ENCODE results near the gene ERRFI1.
A peak's percentile ranks its signal among the peaks of the same experiment; 100 is the strongest.

Gene ERRFI1

DNA sequence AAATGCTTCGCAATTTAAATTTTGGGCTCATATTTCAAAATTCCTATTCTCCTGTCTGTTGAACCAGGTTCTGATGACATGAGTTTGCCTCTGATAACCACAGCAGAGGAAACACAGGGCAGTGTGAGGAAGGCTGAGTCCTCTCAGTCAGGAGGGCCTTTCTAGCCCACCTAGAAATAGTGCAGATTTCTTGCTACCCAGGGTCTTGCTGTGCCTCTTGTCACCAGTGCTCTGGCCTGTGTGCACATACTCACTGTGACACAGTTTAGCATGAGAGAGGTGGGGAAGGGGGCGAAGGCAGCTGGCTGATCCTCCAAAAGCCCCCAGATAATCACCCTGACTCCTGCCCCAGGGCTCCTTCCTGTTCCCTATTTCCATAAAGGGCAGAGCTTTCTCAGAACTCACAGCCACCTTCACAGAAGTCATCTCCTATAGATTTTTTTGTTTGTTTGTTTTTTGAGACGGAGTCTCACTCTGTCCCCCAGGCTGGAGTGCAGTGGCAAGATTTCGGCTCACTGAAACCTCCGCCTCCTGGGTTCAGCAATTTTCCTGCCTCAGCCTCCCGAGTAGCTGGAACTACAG is 23.7 kb downstream of the ERRFI1 start:
- no peaks in the 10 kb centered on the region for H3K4me1 ChIP-seq (ENCODE audit: low read length)
- H2AFZ ChIP-seq (ENCODE audit: low read length), result no peak overlapping the region
- H3K9me3 ChIP-seq (replicated peaks; ENCODE audit: insufficient read depth, low read length), result no peaks in the 10 kb centered on the region
- no peaks in the 10 kb centered on the region for H3K9me2 ChIP-seq (replicated peaks; ENCODE audit: insufficient read depth, low read length)
- no peaks in the 10 kb centered on the region for H3K27me3 ChIP-seq (replicated peaks; ENCODE audit: insufficient read depth, low read length)
- no peak overlapping the region for H3K4me2 ChIP-seq (ENCODE audit: low read depth, low read length)
- no peak overlapping the region for H3K4me3 ChIP-seq (ENCODE audit: low read length)
- no peak overlapping the region for H3K9ac ChIP-seq (ENCODE audit: low read length)
- no peaks in the 10 kb centered on the region for H3K79me2 ChIP-seq (ENCODE audit: low read length)
- H3K36me3 ChIP-seq (replicated peaks; ENCODE audit: insufficient read depth, low read length), result no peaks in the 10 kb centered on the region
- DNase-seq, result no peak
- no peaks in the 10 kb centered on the region for H4K20me1 ChIP-seq (ENCODE audit: insufficient read depth, low read length)
- no peak overlapping the region for H3K27ac ChIP-seq (ENCODE audit: low read length)
- no peaks in the 10 kb centered on the region for H3F3A ChIP-seq (ENCODE audit: insufficient read depth, low read length)
- TF ChIP-seq, protein P1, sequence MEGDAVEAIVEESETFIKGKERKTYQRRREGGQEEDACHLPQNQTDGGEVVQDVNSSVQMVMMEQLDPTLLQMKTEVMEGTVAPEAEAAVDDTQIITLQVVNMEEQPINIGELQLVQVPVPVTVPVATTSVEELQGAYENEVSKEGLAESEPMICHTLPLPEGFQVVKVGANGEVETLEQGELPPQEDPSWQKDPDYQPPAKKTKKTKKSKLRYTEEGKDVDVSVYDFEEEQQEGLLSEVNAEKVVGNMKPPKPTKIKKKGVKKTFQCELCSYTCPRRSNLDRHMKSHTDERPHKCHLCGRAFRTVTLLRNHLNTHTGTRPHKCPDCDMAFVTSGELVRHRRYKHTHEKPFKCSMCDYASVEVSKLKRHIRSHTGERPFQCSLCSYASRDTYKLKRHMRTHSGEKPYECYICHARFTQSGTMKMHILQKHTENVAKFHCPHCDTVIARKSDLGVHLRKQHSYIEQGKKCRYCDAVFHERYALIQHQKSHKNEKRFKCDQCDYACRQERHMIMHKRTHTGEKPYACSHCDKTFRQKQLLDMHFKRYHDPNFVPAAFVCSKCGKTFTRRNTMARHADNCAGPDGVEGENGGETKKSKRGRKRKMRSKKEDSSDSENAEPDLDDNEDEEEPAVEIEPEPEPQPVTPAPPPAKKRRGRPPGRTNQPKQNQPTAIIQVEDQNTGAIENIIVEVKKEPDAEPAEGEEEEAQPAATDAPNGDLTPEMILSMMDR (IDR thresholded peaks at IDR 0.05; ENCODE audit: low read length), result no peak
- no peak for TF ChIP-seq EZH2 (optimal IDR thresholded peaks at IDR 0.05; ENCODE audit: low read depth, low read length)
- TF ChIP-seq EZH2phosphoT487 (IDR thresholded peaks at IDR 0.05; ENCODE audit: low read length), result no peak

DNA sequence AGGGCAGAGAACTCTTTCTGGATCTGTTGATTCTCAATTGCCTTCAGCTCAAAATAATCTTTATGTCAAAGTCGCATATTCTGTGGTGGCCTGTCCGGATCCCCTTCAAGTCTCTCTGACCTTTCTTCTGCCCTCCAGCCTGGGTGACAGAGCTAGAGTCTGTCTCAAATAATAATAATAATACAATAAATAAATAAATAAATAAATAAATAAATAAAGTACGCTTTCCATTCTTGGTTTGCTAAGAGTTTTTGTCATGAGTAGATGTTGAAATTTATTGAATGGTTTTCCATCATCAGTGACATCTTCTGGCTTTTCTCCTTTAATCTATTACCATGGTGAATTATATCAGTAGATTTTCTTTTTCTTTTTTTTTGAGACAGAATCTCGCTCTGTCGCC is 30.7 kb downstream of the ERRFI1 start:
- DNase-seq, result no peak
- H3K9ac ChIP-seq (ENCODE audit: low read length), result no peak overlapping the region

DNA sequence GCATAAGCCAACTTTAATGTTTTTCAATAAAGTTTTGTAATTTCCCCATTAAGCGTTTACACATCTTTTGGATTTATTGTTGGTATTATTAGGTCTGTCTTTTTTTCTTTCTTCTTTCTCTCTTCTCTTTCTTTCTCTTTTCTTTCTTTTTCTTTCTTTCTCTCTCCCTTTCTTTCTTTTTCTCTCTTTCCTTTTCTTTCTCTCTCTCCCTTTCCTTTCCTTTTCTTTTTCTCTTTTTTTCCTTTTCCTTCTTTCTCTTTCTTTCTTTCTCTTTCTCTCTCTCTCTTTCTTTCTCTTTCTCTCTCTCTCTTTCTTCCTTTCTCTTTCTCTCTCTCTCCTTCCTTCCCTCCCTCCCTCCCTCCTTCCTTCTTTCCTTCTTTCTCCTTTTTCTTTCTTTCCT is 31.3 kb downstream of the ERRFI1 start:
- no peaks in the 10 kb centered on the region for H3K79me2 ChIP-seq (ENCODE audit: low read length)
- no peaks in the 10 kb centered on the region for H3K27me3 ChIP-seq (replicated peaks; ENCODE audit: insufficient read depth, low read length)
- H3K4me1 ChIP-seq (ENCODE audit: low read length), result peaks cover 7% of the 10 kb centered on the region
- DNase-seq, result no peak
- H3K4me3 ChIP-seq (ENCODE audit: low read length), result no peak overlapping the region
- H4K20me1 ChIP-seq (ENCODE audit: insufficient read depth, low read length), result no peaks in the 10 kb centered on the region
- H3K9me3 ChIP-seq (replicated peaks; ENCODE audit: insufficient read depth, low read length), result no peaks in the 10 kb centered on the region
- H3K4me2 ChIP-seq (ENCODE audit: low read depth, low read length), result peak overlapping the region; percentile 51
- H2AFZ ChIP-seq (ENCODE audit: low read length), result no peak overlapping the region
- H3K9me2 ChIP-seq (replicated peaks; ENCODE audit: insufficient read depth, low read length), result no peaks in the 10 kb centered on the region
- H3K36me3 ChIP-seq (replicated peaks; ENCODE audit: insufficient read depth, low read length), result no peaks in the 10 kb centered on the region
- no peak overlapping the region for H3K27ac ChIP-seq (ENCODE audit: low read length)
- no peak overlapping the region for H3K9ac ChIP-seq (ENCODE audit: low read length)
- no peak for TF ChIP-seq EZH2 (optimal IDR thresholded peaks at IDR 0.05; ENCODE audit: low read depth, low read length)
- no peak for TF ChIP-seq EZH2phosphoT487 (IDR thresholded peaks at IDR 0.05; ENCODE audit: low read length)
- TF ChIP-seq, protein P1 (IDR thresholded peaks at IDR 0.05; ENCODE audit: low read length), result no peak
- H3F3A ChIP-seq (ENCODE audit: insufficient read depth, low read length), result peaks cover 8% of the 10 kb centered on the region; the same call in 1 of the 2 replicates

More for the DNA sequence above, 30.7 kb downstream of the ERRFI1 start:
- H3F3A ChIP-seq (ENCODE audit: insufficient read depth, low read length), result peaks cover 8% of the 10 kb centered on the region; the same call in 1 of the 2 replicates
- H2AFZ ChIP-seq (ENCODE audit: low read length), result no peak overlapping the region
- no peaks in the 10 kb centered on the region for H3K36me3 ChIP-seq (replicated peaks; ENCODE audit: insufficient read depth, low read length)
- peaks cover 7% of the 10 kb centered on the region for H3K4me1 ChIP-seq (ENCODE audit: low read length)
- H3K27me3 ChIP-seq (replicated peaks; ENCODE audit: insufficient read depth, low read length), result no peaks in the 10 kb centered on the region
- H3K9me3 ChIP-seq (replicated peaks; ENCODE audit: insufficient read depth, low read length), result no peaks in the 10 kb centered on the region
- no peaks in the 10 kb centered on the region for H3K9me2 ChIP-seq (replicated peaks; ENCODE audit: insufficient read depth, low read length)
- no peak overlapping the region for H3K27ac ChIP-seq (ENCODE audit: low read length)
- H3K4me2 ChIP-seq (ENCODE audit: low read depth, low read length), result no peak overlapping the region
- no peaks in the 10 kb centered on the region for H3K79me2 ChIP-seq (ENCODE audit: low read length)
- no peak for TF ChIP-seq EZH2 (optimal IDR thresholded peaks at IDR 0.05; ENCODE audit: low read depth, low read length)
- TF ChIP-seq EZH2phosphoT487 (IDR thresholded peaks at IDR 0.05; ENCODE audit: low read length), result no peak
- TF ChIP-seq, protein P1 (IDR thresholded peaks at IDR 0.05; ENCODE audit: low read length), result no peak
- no peaks in the 10 kb centered on the region for H4K20me1 ChIP-seq (ENCODE audit: insufficient read depth, low read length)
- no peak overlapping the region for H3K4me3 ChIP-seq (ENCODE audit: low read length)

All from MM.1S (cell line).